ENCODE results near the gene HECTD2. TPM values are rescaled to one million over a fixed set of nuclear protein-coding genes. Genes with fewer than 3 reads are reported as not detected.

Gene HECTD2, protein sequence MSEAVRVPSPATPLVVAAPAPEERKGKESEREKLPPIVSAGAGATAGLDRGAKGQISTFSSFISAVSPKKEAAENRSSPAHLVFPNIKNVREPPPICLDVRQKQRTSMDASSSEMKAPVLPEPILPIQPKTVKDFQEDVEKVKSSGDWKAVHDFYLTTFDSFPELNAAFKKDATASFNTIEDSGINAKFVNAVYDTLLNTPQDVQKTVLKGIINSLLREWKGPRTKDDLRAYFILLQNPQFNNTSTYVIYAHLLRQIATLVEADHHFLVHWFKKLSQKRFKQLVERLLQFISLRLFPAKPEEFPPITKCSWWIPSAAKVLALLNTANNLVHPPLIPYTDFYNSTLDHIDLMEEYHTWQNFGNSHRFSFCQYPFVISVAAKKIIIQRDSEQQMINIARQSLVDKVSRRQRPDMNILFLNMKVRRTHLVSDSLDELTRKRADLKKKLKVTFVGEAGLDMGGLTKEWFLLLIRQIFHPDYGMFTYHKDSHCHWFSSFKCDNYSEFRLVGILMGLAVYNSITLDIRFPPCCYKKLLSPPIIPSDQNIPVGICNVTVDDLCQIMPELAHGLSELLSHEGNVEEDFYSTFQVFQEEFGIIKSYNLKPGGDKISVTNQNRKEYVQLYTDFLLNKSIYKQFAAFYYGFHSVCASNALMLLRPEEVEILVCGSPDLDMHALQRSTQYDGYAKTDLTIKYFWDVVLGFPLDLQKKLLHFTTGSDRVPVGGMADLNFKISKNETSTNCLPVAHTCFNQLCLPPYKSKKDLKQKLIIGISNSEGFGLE
- 2.5 and 2.9 TPM in 2 replicates for total RNA-seq

DNA sequence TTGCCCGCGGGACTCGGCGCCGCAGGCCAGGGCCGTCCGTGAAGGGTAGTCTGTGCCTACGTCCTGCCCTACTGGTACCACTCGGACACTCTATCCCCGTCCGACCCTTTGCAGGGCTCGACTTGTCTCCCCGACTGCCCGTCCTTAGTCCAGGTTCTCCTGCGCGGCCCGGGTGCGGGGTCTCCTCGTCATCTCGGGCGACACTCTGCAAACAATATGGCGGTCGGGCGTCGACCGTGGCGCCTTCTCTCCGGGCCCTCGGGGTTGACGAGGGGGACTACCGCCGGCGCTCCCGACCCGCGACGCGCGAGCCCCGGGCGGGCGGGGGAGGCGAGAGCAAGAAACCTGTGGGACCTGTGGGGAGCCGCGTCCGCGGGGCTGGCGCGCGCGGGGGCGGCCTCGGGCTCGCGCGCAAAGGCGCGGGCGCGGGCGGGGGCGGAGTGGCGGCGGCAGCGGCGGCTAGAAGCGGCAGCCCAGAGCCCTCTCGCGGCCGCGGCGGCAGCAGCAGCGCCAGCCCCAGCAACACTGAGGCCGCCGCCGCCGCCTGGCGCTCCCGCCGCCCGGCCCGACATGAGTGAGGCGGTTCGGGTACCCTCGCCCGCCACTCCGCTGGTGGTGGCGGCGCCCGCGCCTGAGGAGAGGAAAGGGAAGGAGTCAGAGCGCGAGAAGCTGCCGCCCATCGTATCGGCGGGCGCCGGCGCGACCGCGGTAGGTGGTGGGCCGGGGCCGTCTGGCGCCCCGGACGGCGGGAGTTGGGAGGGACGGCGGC is at the start of gene HECTD2:
TSS of gene HECTD2 (plus strand) at position 476 of the 769 bp plus-strand sequence. CDS start at position 571, 95 bp downstream.

Other genes starting within 250 kb of the HECTD2 start
- 22.6 and 34.0 TPM in 2 replicates for gene PCGF5, start 189.7 kb upstream of the HECTD2 start, total RNA-seq
- 0.69 TPM in 1 of 2 replicates, not detected in the other for gene PPP1R3C, start 222.7 kb downstream of the HECTD2 start, total RNA-seq

Measured in mammary microvascular endothelial cell (primary cell).